Hypothalamus (tissue), 51 donors: ENCODE data around the gene TRAPPC3L.

Source experiments
- DNase-seq, 51 donors: peaks; one replicate each; lab custom pipeline; 2025; lab: John Stamatoyannopoulos, UW

TRAPPC3L gene

GRCh38 chr6:116545651-116546050, at the start of gene TRAPPC3L:
TSS of gene TRAPPC3L (minus strand) at chr6:116545684. CDS start at chr6:116545514, 170 bp downstream.
- DNase-seq, result no peak

GRCh38 chr6:116595247-116595646, 49.8 kb upstream of the TRAPPC3L start:
- no peak for DNase-seq

- no peak for DNase-seq
Observed at GRCh38 chr6:116586738-116587137, 41.3 kb upstream of the TRAPPC3L start.

- DNase-seq, result no peak
Observed at GRCh38 chr6:116586276-116586675, 40.8 kb upstream of the TRAPPC3L start.

- DNase-seq, result no peak
Observed at GRCh38 chr6:116580198-116580597, 34.7 kb upstream of the TRAPPC3L start.

- DNase-seq, result no peak
Observed at GRCh38 chr6:116579143-116579542, 33.7 kb upstream of the TRAPPC3L start.

- DNase-seq, result no peak
Observed at GRCh38 chr6:116578335-116578734, 32.9 kb upstream of the TRAPPC3L start.

GRCh38 chr6:116577486-116577885, 32.0 kb upstream of the TRAPPC3L start:
- DNase-seq, result no peak

- DNase-seq, result no peak
Observed at GRCh38 chr6:116575227-116575626, 29.7 kb upstream of the TRAPPC3L start.

GRCh38 chr6:116572162-116572561, 26.7 kb upstream of the TRAPPC3L start:
- peak in 3 of 51 donors; percentile 0 to 7 (median 3) for DNase-seq

- no peak for DNase-seq
Observed at GRCh38 chr6:116571683-116572000, 26.2 kb upstream of the TRAPPC3L start.

GRCh38 chr6:116570856-116571682, 25.6 kb upstream of the TRAPPC3L start, which contains the start of gene RWDD1:
TSS of gene RWDD1 (plus strand) at chr6:116571504. CDS start at chr6:116571583, 79 bp downstream.
- peak; percentile 70 to 100 (median 98) for DNase-seq

- DNase-seq, result no peak
Observed at GRCh38 chr6:116568821-116569755, 23.6 kb upstream of the TRAPPC3L start.

- DNase-seq, result no peak
Observed at GRCh38 chr6:116568111-116568510, 22.6 kb upstream of the TRAPPC3L start.

GRCh38 chr6:116564921-116565872, 19.7 kb upstream of the TRAPPC3L start:
- peak in 31 of 51 donors; percentile 3 to 50 (median 21) for DNase-seq

- DNase-seq, result no peak
Observed at GRCh38 chr6:116564311-116564710, 18.8 kb upstream of the TRAPPC3L start.

GRCh38 chr6:116563830-116564229, 18.3 kb upstream of the TRAPPC3L start:
- DNase-seq, result peak in 1 of 51 donors; percentile 2

- no peak for DNase-seq
Observed at GRCh38 chr6:116562614-116563013, 17.1 kb upstream of the TRAPPC3L start.

- no peak for DNase-seq
Observed at GRCh38 chr6:116562019-116562403, 16.5 kb upstream of the TRAPPC3L start.

GRCh38 chr6:116561377-116562018, 16.0 kb upstream of the TRAPPC3L start:
- DNase-seq, result peak in 39 of 51 donors; percentile 4 to 83 (median 47)
